ENCODE results near the gene EFCAB6. TPM values are rescaled to one million over a fixed set of nuclear protein-coding genes. Genes with fewer than 3 reads are reported as not detected.

EFCAB6 gene
- total RNA-seq, 1 donor = 2.7 TPM

- DNase-seq (ENCODE audit: low read depth) = no peak
- H3K4me3 ChIP-seq (ENCODE audit: low read depth, low read length) = no peak overlapping the region
- TF ChIP-seq, protein P1, sequence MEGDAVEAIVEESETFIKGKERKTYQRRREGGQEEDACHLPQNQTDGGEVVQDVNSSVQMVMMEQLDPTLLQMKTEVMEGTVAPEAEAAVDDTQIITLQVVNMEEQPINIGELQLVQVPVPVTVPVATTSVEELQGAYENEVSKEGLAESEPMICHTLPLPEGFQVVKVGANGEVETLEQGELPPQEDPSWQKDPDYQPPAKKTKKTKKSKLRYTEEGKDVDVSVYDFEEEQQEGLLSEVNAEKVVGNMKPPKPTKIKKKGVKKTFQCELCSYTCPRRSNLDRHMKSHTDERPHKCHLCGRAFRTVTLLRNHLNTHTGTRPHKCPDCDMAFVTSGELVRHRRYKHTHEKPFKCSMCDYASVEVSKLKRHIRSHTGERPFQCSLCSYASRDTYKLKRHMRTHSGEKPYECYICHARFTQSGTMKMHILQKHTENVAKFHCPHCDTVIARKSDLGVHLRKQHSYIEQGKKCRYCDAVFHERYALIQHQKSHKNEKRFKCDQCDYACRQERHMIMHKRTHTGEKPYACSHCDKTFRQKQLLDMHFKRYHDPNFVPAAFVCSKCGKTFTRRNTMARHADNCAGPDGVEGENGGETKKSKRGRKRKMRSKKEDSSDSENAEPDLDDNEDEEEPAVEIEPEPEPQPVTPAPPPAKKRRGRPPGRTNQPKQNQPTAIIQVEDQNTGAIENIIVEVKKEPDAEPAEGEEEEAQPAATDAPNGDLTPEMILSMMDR (IDR thresholded peaks at IDR 0.05; ENCODE audit: insufficient read depth, low read length) = no peak
Measured at GRCh38 chr22:43535336-43535735, 276.8 kb downstream of the EFCAB6 start.

- H3K4me3 ChIP-seq (ENCODE audit: low read depth, low read length) = no peak overlapping the region
- TF ChIP-seq, protein P1 (IDR thresholded peaks at IDR 0.05; ENCODE audit: insufficient read depth, low read length) = no peak
- no peak for DNase-seq (ENCODE audit: low read depth)
Measured at GRCh38 chr22:43534916-43535315, 277.2 kb downstream of the EFCAB6 start.

DNA sequence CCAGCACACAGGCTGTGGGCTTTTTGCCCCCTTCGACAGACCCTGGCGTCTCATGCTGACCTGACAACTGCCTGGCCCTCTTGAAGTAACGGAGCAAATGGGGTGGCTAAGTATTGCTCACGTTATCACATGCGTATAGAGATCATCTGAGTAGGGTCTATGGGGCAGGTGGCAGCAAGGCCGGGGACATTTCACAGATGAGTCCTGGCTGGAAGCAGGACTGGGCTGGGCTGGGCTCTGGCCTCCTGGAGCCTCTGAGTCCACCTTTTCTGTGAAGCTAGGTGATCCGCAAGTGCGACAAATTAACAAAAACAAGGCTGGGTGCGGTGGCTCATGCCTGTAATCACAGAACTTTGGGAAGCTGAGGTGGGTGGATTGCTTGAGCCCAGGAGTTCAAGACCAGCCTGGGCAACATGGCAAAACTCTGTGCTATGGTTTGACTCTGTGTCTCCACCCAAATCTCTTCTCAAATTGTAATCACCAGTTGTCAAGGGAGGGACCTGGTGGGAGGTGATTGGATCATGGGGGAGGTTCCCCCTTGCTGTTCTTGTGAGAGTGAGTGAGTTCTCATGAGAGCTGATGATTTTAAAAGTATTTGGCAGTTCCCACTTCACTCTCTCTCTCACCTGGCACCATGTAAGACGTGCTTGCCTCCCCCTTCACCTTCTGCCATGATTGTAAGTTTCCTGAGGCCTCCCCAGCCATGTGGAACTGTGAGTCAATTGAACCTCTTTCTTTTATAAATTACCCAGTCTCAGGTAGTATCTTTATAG, 278.3 kb downstream of the EFCAB6 start:
- TF ChIP-seq, protein P1 (IDR thresholded peaks at IDR 0.05; ENCODE audit: insufficient read depth, low read length) = no peak
- no peak for DNase-seq (ENCODE audit: low read depth)
- H3K4me3 ChIP-seq (ENCODE audit: low read depth, low read length) = no peak overlapping the region

DNA sequence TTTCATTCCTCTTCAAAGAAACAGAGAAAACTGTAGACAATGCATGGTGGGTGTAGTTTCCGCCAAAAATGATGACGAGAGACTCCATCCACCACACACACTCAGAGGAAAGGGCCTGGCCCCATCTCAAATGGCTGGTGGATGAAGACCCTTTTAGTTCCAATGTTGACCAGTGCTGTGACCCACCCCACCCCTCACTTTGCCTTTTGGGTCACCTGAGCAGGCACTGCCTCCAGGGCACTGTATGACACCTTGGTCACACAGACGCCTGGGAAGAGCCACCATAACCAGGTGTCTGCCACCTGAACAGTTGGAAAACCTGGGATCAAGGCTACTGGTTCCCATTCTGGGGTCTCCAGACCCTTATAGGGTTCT, 279.0 kb downstream of the EFCAB6 start:
- no peak overlapping the region for H3K4me3 ChIP-seq (ENCODE audit: low read depth, low read length)
- no peak for DNase-seq (ENCODE audit: low read depth)
- TF ChIP-seq, protein P1 (IDR thresholded peaks at IDR 0.05; ENCODE audit: insufficient read depth, low read length) = no peak

- no peak for DNase-seq (ENCODE audit: low read depth)
- TF ChIP-seq, protein P1 (IDR thresholded peaks at IDR 0.05; ENCODE audit: insufficient read depth, low read length) = no peak
- H3K4me3 ChIP-seq (ENCODE audit: low read depth, low read length) = no peak overlapping the region
Measured at GRCh38 chr22:43532301-43533155, 279.6 kb downstream of the EFCAB6 start.

DNA sequence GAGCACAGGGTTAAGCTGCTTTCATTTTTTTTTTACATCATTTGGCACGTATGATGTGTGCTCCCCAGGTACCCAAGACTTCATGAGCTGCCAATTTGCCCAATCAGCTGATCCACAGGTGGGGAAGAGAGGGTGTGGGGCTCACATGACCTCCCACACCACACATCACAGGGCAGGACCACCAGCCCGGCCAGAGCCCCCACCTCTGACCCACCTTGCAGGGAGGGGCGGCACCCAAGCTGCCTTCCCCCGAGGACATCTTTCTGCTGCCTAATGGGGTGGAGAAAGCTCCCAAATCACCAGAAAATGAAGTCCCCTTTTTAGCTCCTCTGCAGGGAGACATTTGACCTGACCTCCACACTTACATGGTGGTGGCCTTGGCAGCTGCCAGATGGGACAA, 280.5 kb downstream of the EFCAB6 start:
- TF ChIP-seq, protein P1 (IDR thresholded peaks at IDR 0.05; ENCODE audit: insufficient read depth, low read length) = no peak
- H3K4me3 ChIP-seq (ENCODE audit: low read depth, low read length) = no peak overlapping the region
- DNase-seq (ENCODE audit: low read depth) = no peak
